GM19035 (cell line): ENCODE data around the gene MXD3.
A peak's percentile ranks its signal among the peaks of the same experiment; 100 is the strongest.

Experiments used
- ATAC-seq: cut with Tn5 transposase; IDR thresholded peaks from one replicate; pipeline ENCODE4 v1.9.1; 2021; ENCODE audit not compliant: unreplicated experiment

Gene MXD3

DNA sequence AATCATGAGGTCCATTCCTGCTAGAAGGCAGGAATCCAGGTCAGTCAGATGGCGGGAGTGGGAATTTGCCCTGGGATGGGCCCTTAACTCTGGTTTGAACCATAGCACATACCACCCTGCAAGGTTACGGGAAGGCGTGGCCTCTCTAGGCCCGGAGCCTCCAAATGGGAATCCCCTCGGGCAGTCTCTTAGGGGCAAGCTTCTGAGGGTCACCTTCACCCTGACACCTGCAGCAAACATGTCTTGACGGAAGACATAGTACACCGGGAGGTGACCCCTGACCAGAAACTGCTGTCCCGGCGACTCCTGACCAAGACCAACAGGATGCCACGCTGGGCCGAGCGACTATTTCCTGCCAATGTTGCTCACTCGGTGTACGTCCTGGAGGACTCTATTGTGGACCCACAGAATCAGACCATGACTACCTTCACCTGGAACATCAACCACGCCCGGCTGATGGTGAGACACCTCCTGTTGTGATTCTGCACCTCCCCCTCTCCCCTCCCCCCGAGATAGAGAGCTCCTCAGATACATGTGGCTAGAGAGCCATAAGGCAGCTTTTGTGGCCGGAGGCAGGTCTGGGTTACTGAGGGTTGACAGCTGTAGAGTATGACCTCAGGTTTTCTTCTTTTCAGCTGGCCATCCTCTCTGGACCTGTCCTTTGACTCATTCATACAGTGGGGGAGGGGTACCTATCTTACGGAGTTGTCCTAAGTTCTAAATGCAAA, 7.1 kb downstream of the MXD3 start:
- ATAC-seq: no peak

GRCh38 chr5:177303925-177304391, 7.7 kb downstream of the MXD3 start:
- peak; percentile 6 for ATAC-seq

DNA sequence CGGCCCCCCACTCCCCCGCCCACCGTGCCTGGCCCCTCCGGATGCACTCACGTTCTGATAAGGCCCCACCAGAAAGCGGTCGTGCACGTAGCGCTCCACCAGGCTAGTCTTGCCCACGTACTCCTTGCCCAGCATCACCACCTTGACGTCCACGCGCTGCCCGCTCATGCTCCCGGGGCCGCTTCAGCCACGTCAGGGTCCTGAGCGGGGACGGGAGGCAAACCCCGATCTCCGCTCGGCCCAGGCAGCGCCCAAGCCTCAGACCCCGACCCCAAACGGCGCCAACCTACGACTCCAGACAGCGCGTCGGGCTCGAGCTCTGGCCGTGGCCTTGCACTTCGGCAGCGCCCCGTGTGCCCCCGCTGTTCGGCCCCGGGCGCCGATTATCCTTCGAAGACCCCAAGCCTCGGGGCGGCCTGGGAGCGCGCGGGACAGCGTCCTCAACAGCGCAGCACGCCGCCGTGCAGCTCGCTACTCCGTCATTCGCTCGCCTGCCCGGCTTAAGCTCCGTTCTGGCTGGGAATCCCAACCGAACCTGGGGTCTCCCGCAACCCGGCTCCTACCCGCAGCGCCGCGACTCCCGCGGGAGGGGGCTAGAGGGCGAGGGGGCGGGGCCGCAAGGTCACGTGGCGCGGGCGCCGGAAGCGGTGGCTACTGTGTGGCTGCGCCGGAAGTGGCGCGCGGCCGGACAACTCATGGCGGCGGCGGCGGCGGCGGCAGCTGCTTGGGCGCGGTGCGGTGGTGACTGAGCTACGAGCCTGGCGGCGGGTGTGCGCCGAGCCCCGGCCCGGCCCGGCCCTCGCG, 8.4 kb downstream of the MXD3 start, which contains the start of the genes PRELID1 and RAB24:
TSS of gene PRELID1 (plus strand) at position 679 of the 804 bp plus-strand sequence. CDS start 187 bp downstream, outside the sequence.
TSS of gene RAB24 (minus strand) at position 599 of the 804 bp plus-strand sequence. CDS start at position 168, 431 bp downstream.
- peak; percentile 75 for ATAC-seq

GRCh38 chr5:177302354-177303110, 9.2 kb downstream of the MXD3 start:
- no peak for ATAC-seq

DNA sequence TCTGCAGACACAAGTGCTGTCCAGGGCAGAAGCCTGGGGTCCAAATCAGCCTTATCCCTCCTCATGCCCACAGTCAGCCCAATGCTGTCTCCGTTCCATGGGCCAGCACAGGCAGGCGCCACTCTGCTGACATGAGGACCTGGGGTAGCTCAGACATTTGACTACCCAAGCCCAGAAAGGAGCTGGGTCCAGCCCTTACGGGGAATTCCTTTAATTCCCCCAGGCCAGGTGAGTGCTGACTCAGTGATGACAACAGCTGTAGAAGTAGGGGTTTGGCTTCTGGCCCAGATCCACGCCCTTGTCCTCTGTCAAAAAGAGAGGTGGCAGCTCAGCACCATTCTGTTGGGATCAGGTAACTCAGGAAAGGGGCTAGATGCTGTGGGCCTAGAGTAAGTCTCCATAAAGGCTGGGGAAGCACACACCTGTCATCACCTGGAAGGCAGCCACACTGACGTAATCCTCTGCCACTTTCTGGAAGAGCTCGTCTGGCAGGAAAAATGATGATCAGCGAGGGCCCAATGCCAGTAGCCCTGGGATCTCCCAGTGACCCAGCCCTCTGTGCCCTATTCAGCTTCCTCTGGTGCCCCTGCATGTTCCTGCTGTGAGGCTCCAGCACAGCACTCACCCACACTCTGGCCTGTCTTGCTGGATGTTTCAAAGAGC, 10.1 kb downstream of the MXD3 start:
- no peak for ATAC-seq

DNA sequence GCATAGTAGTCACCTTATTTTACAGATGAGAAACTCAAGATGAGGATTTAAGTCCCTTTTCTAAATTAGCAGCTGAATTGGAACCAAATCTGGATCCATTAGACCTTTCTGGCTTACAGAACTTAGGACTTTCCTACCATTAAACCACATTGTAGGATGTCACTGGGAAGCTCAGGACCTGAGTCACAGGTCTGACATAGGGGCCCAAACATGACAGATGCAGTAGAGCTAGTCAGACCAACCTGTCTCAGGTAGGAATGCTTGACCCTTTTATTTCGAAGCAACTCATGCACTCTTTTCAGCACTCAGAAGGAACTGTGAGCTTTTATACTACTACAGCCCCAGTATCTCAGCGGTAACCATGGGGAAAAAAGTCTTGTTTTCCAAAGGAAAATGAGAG, 10.7 kb downstream of the MXD3 start:
- ATAC-seq: no peak

- ATAC-seq: no peak
Measured at GRCh38 chr5:177300236-177300880, 11.3 kb downstream of the MXD3 start.

- ATAC-seq: no peak
Measured at GRCh38 chr5:177299697-177300096, 12.0 kb downstream of the MXD3 start.

DNA sequence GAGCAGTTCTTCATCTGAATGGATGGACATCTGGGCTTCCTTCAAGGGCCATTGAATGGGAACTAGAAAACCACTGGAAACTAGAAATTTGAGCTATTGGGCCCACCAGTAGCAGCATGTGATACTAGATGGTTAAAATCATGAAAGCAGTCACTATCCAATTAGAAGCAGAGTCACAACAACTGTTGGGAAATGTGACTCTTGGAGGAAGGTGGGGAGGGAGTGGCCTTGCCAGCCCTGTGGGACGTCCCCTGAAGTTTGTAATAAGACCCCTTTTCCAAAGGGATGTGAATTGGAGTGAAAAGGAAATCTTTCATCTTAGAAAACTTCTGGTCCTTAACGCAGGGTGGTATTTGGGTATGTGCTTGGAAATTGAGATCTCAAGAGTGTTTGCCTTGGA, 13.8 kb downstream of the MXD3 start:
- ATAC-seq: no peak

GRCh38 chr5:177296581-177296980, 15.1 kb downstream of the MXD3 start:
- no peak for ATAC-seq

- ATAC-seq: no peak
Measured at GRCh38 chr5:177295924-177296323, 15.8 kb downstream of the MXD3 start.

DNA sequence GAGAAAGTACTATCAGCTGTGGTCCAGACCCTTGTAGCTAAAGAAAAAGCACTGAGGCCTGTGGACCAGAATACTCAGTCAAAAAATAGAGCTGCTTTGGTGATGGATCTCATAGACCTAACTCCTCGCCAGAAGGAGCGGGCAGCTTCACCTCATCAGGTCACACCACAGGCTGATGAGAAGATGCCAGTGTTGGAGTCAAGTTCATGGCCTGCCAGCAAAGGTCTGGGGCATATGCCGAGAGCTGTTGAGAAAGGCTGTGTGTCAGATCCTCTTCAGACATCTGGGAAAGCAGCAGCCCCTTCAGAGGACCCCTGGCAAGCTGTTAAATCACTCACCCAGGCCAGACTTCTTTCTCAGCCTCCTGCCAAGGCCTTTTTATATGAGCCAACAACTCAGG, 17.1 kb downstream of the MXD3 start:
- no peak for ATAC-seq

DNA sequence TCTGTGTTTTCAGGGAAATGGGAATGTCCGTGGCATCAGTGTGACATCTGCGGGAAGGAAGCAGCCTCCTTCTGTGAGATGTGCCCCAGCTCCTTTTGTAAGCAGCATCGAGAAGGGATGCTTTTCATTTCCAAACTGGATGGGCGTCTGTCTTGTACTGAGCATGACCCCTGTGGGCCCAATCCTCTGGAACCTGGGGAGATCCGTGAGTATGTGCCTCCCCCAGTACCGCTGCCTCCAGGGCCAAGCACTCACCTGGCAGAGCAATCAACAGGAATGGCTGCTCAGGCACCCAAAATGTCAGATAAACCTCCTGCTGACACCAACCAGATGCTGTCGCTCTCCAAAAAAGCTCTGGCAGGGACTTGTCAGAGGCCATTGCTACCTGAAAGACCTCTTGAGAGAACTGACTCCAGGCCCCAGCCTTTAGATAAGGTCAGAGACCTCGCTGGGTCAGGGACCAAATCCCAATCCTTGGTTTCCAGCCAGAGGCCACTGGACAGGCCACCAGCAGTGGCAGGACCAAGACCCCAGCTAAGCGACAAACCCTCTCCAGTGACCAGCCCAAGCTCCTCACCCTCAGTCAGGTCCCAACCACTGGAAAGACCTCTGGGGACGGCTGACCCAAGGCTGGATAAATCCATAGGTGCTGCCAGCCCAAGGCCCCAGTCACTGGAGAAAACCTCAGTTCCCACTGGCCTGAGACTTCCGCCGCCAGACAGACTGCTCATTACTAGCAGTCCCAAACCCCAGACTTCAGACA, 17.7 kb downstream of the MXD3 start:
- no peak for ATAC-seq

GRCh38 chr5:177291735-177292134, 20.0 kb downstream of the MXD3 start:
- ATAC-seq: no peak

- no peak for ATAC-seq
Measured at GRCh38 chr5:177290816-177291596, 20.7 kb downstream of the MXD3 start.

- ATAC-seq: no peak
Measured at GRCh38 chr5:177288191-177288590, 23.5 kb downstream of the MXD3 start.

- no peak for ATAC-seq
Measured at GRCh38 chr5:177276886-177277285, 34.8 kb downstream of the MXD3 start.

- no peak for ATAC-seq
Measured at GRCh38 chr5:177275883-177276282, 35.8 kb downstream of the MXD3 start.

- no peak for ATAC-seq
Measured at GRCh38 chr5:177271113-177271512, 40.6 kb downstream of the MXD3 start.
